GM20000 (cell line): ENCODE measurements around the gene SPOCD1.
A peak's percentile ranks its signal among the peaks of the same experiment; 100 is the strongest.

ENCODE experiments used
- DNase-seq: peaks from one replicate; pipeline ENCODE4 v3.0.0; 2012; ENCODE audit warnings: low spot score
- TF ChIP-seq, protein P1 (sequence below): IDR thresholded peaks from 2 replicates; pipeline ENCODE4 v1.5.1; 2012; ENCODE audit warnings: mild to moderate bottlenecking, control low read depth; ENCODE audit errors: extremely low read depth, missing control alignments

SPOCD1 gene

DNA sequence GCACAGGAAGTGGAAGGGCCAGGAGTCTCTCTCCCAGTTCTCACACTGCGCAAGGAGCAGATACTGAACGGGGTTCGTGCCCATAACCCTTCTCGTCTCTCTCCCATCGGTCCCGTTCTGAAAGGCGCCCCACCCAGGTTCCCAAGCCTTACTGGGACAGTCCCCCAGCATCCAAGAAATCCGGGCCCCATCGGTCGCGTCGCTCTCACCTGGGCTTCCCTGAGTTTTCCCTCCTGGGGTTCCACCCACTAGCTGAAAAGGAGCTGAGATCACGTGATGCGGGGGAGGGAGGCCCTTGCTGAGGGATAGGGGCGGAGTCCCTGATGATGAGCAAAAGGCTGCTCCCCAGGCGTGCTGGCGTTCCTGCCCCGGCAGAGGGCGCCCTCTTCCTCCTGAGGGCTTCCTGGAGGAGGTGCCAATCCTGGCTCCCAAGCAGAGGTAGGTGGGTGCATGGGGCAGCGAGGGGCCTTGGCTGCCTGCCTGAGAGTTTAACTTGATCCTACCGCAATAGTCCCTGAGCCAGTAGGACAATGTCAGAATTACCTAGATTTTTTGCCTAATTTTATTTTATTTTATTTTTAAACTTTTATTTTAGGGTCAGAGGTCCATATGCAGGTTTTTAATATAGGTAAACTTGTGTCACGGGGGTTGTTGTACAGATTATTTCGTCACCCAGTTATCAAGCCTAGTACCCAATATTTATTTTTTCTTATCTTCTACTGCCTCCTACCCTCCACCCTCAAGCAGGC lies at the start of gene SPOCD1:
Gene SPOCD1, minus strand, starts transcription at position 271 of the 749 bp plus-strand sequence. CDS start 689 bp downstream, outside the sequence.
- TF ChIP-seq, protein P1, sequence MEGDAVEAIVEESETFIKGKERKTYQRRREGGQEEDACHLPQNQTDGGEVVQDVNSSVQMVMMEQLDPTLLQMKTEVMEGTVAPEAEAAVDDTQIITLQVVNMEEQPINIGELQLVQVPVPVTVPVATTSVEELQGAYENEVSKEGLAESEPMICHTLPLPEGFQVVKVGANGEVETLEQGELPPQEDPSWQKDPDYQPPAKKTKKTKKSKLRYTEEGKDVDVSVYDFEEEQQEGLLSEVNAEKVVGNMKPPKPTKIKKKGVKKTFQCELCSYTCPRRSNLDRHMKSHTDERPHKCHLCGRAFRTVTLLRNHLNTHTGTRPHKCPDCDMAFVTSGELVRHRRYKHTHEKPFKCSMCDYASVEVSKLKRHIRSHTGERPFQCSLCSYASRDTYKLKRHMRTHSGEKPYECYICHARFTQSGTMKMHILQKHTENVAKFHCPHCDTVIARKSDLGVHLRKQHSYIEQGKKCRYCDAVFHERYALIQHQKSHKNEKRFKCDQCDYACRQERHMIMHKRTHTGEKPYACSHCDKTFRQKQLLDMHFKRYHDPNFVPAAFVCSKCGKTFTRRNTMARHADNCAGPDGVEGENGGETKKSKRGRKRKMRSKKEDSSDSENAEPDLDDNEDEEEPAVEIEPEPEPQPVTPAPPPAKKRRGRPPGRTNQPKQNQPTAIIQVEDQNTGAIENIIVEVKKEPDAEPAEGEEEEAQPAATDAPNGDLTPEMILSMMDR: peak; percentile 79
- DNase-seq: peak; percentile 81

DNA sequence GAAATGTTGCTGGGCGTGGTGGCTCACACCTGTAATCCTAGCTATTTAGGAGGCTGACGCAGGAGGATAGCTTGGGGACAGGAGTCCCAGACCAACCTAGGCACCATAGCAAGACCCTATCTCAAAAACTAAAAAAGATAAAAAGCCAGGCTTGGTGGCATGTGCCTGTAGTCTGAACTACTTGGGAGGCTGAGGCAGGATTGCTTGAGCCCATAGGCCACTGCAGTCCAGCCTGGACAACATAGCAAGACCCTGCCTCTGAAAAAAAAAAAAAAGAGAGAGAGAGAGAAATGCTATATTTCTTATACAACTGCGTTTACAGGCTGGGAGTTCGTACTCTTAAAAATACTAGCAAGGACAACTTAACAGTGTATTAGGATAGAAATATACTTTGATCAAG lies 46.2 kb upstream of the SPOCD1 start:
- no peak for DNase-seq
- TF ChIP-seq, protein P1: no peak

DNA sequence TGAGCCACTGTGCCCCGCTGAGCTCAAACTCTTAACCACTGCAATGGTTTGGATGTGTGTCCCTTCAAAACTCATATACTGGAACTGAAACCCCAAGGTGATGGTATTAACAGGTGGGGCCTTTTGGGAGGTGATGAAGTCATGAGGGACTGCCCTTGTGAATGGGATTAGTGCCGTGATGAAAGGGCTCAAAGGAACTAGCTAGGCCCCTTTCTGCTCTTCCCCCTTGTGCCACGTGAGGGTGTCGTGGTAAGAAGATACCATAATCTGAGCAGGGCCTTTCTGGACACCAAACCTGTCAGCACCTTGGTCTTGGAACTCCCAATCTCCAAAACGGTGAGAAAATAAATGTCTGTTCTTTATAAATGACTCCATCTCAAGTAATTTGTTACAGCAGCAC lies 45.5 kb upstream of the SPOCD1 start:
- peak; percentile 38 for DNase-seq
- TF ChIP-seq, protein P1: peak; percentile 17

DNA sequence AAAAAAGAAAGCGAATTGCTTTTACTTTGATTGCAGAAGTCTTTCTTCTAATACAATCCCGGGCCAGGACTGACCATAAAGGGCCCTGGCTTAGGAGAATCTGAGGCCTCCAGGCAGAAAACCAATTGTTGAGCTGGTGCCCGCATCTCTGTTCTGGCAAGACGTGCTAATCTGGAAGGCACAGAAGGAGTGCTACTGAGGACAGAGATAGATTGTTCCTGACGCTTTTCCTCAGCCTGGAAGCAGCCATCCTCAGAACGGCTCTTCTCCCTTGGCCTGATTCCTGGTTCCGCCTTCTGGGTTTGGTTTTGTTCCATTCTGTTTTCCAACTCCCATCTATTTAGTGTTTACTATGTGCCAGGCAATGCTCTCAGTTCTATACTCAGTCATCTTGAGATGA lies 44.8 kb upstream of the SPOCD1 start:
- no peak for DNase-seq
- TF ChIP-seq, protein P1: no peak

DNA sequence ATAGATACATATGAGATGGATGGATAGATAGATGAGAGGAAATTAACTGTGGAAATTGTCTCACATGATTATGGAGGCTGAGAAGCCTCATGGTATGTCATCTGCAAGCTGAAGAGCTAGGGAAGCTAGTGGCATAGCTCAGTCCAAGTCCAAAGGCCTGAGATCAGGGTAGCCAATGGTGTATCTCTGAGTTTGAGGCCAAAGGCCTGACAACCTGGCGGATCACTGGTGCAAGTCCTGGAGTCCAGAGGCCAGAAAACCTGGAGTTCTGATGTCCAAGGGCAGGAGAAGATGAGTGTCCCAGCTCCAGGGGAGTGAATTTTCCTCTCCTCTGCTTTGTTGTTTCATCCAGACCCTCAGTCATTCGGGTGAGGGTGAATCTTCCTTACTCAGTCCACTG lies 43.9 kb upstream of the SPOCD1 start:
- DNase-seq: no peak
- TF ChIP-seq, protein P1: no peak

DNA sequence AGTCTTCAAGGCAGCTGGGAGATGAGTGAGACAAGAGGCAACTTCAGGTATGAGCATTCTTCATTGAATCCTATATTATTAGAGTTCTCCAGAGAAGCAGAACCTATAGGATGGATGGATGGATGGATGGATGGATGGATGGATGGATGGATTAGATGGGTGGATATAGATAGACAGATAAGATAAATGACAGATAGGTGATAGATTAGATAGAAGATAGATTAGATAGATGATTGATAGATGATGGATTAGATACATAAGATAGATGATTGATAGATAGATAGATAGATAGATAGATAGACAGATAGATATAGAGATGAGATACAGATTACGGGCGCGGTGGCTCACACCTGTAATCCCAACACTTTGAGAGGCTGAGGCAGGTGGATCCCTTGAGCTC lies 43.2 kb upstream of the SPOCD1 start:
- no peak for DNase-seq
- TF ChIP-seq, protein P1: no peak

DNA sequence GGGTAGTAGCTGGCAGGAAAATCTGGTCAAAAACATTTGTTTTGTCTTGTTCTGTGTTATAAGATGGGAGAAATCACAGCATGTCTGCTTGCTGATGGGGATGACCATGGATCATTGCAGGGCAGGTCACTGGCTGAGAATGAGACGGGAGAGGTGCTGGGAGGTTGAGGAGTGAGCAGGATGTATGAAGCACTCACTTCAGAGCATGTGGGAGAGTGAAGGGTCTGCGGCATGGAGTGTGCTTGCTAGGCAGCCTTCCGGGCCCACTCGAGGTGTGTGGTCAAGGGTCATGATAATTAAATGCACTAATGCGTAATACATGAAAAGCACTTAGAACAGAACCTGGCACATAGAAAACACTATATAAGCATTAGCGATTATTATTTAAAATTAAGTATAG lies 42.0 kb upstream of the SPOCD1 start:
- TF ChIP-seq, protein P1: no peak
- DNase-seq: no peak
